Measurements from ENCODE around the gene GNAQ. TPM values are rescaled to one million over a fixed set of nuclear protein-coding genes. Genes with fewer than 3 reads are reported as not detected.

Gene GNAQ
- total RNA-seq, 1 experiment from 2014 or later = 34.1 TPM

DNA sequence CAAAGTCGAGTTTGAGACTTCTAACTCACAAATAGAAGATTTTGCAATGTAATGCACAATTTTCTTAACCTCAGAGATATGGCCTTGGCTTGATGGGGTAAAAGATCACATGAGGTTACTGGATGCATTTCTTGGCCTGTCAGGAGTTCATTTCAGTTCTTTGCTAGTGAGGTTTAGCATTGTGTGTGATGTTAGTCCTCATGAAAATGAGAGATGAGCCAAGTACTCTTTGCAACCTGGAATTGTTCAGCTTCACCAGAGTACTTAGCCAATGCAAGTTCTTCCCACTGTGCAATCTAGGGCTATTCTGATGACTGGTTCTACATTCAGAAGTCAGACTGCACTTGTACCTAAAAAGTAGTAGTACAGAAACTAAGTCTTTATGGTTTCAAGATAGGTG, 24.9 kb downstream of the GNAQ start:
- Mint-ChIP-seq H3K4me1 (ENCODE audit: low read depth, unreplicated experiment) (peaks cover 19% of the 10 kb centered on the region), H3K4me3 (ENCODE audit: low read depth, unreplicated experiment) (no peak overlapping the region), H3K36me3 (ENCODE audit: insufficient read depth, unreplicated experiment) (no peaks in the 10 kb centered on the region), H3K27ac (ENCODE audit: unreplicated experiment) (no peak overlapping the region), H3K27me3 (ENCODE audit: unreplicated experiment) (no peaks in the 10 kb centered on the region), H3K9me3 (ENCODE audit: low read depth, unreplicated experiment) (no peaks in the 10 kb centered on the region)
- DNase-seq = no peak
- no TSS peak for BruUV-seq (replicated peaks)
- intact Hi-C loops (cut with micrococcal nuclease; ENCODE audit: unreplicated experiment) = no loop called here
- TF ChIP-seq, protein P1, sequence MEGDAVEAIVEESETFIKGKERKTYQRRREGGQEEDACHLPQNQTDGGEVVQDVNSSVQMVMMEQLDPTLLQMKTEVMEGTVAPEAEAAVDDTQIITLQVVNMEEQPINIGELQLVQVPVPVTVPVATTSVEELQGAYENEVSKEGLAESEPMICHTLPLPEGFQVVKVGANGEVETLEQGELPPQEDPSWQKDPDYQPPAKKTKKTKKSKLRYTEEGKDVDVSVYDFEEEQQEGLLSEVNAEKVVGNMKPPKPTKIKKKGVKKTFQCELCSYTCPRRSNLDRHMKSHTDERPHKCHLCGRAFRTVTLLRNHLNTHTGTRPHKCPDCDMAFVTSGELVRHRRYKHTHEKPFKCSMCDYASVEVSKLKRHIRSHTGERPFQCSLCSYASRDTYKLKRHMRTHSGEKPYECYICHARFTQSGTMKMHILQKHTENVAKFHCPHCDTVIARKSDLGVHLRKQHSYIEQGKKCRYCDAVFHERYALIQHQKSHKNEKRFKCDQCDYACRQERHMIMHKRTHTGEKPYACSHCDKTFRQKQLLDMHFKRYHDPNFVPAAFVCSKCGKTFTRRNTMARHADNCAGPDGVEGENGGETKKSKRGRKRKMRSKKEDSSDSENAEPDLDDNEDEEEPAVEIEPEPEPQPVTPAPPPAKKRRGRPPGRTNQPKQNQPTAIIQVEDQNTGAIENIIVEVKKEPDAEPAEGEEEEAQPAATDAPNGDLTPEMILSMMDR (IDR thresholded peaks at IDR 0.05; ENCODE audit: unreplicated experiment) = no peak
- CTCF ChIA-PET = interaction anchor here (0.5 kb wide), 1 partner anchor 829 kb away, joined by 3 read pairs; the partner anchor contains the start of gene VPS13A

DNA sequence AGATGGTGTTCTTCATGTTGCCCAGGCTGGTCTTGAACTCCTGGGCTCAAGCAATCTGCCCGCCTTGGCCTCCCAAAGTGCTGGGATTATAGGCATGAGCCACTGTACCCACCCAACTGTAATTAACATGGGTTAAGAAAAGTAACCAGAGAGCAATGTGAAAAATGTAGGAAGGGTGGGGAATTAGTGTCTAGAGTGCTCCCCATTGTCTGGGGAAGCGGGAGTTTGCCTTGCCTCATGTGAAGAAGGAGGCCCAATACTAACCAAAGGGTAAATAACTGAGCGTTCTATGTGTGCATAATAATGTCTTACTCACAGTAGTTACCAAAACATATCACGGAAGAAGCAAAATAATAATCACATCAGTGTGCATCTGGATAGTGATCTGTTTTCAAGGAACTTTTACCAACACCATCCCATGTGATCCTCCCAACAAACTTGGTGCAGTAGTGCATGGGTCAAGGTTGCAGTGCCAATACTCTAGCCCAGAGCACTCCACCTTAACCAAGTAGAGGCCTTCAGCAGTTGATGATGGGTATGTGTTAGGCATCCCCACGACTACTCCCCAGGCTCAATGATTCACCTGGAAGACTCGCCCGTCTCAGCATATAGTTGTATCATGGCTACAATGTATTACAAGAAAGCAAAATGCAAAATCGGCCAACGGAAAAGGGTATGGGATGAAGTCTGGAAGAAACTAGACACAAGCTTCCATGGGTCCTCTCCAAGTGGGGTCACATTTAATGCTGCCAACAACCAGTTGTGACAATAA, 26.2 kb downstream of the GNAQ start:
- no peak for DNase-seq
- Mint-ChIP-seq H3K4me1 (ENCODE audit: low read depth, unreplicated experiment) (peaks cover 19% of the 10 kb centered on the region), H3K27ac (ENCODE audit: unreplicated experiment) (no peak overlapping the region), H3K4me3 (ENCODE audit: low read depth, unreplicated experiment) (no peak overlapping the region), H3K36me3 (ENCODE audit: insufficient read depth, unreplicated experiment) (no peaks in the 10 kb centered on the region), H3K9me3 (ENCODE audit: low read depth, unreplicated experiment) (no peaks in the 10 kb centered on the region), H3K27me3 (ENCODE audit: unreplicated experiment) (no peaks in the 10 kb centered on the region)
- intact Hi-C loops (cut with micrococcal nuclease; ENCODE audit: unreplicated experiment) = no loop called here
- no TSS peak for BruUV-seq (replicated peaks)
- CTCF ChIA-PET = no interaction called here
- TF ChIP-seq, protein P1 (IDR thresholded peaks at IDR 0.05; ENCODE audit: unreplicated experiment) = no peak

DNA sequence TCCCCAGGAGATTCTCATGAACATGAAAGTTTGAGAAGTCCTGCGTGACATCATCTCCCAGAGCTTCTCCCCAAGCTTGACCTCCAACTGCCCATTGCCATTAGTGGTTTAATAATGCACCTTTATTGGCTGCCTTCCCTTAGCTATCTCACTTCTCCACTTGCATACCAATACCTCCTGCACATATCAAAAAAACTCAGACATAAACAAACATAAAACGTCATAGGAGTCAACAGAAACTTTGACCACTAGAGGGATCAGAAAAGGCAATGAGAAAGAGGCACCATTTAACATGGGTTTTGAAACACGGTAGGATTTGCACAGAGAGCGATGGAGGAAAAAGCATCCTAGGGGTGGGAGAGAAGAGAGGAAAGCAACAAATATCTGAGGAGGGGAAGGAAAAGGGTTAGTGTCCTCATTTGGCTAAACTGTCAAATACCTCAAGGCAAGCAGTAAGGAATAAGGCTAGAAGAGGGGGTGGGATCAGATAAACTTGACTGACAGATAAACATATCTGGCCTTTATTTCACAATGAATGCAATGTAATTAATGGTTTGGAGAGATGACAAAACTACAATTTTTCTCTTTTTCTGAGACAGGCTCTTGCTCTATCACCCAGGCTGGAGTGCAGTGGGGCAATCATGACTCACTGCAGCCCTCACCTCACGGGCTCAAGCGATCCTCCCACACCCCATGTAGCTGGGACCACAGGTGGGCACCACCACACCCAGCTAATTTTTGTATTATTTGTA, 27.0 kb downstream of the GNAQ start:
- no peaks in the 10 kb centered on the region for H3K36me3 Mint-ChIP-seq (ENCODE audit: insufficient read depth, unreplicated experiment)
- H3K4me1 Mint-ChIP-seq (ENCODE audit: low read depth, unreplicated experiment) = peaks cover 19% of the 10 kb centered on the region
- no peaks in the 10 kb centered on the region for H3K9me3 Mint-ChIP-seq (ENCODE audit: low read depth, unreplicated experiment)
- no TSS peak for BruUV-seq (replicated peaks)
- TF ChIP-seq, protein P1 (IDR thresholded peaks at IDR 0.05; ENCODE audit: unreplicated experiment) = no peak
- intact Hi-C loops (cut with micrococcal nuclease; ENCODE audit: unreplicated experiment) = no loop called here
- DNase-seq = peak; percentile 31
- H3K27me3 Mint-ChIP-seq (ENCODE audit: unreplicated experiment) = no peaks in the 10 kb centered on the region
- H3K27ac Mint-ChIP-seq (ENCODE audit: unreplicated experiment) = peak overlapping the region; percentile 31
- H3K4me3 Mint-ChIP-seq (ENCODE audit: low read depth, unreplicated experiment) = peak overlapping the region; percentile 18
- CTCF ChIA-PET = interaction anchor here (0.7 to 1.0 kb wide), 4 partner anchors 27 to 165 kb away, joined by 3 to 6 read pairs (median 4); no protein-coding TSS in a partner anchor

DNA sequence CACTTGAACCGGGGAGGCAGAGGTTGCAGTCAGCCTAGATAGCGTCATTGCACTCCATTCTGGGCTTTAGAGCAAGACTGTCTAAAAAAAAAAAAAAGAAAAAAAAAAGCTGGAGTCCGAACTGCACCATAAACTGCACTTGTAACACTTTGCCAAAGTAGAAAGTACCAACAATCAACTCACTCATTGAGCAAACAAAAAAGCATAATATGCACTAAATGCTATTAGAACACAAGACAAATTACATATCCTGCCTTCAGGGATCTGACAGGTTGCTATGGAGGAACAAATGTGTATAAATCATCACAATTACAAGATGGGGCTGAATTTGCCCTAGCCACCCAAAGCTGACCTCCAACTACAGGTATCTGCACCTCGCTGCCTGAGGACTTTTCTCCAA, 27.9 kb downstream of the GNAQ start:
- H3K27ac Mint-ChIP-seq (ENCODE audit: unreplicated experiment) = no peak overlapping the region
- intact Hi-C loops (cut with micrococcal nuclease; ENCODE audit: unreplicated experiment) = no loop called here
- H3K36me3 Mint-ChIP-seq (ENCODE audit: insufficient read depth, unreplicated experiment) = no peaks in the 10 kb centered on the region
- no TSS peak for BruUV-seq (replicated peaks)
- no peak for DNase-seq
- H3K9me3 Mint-ChIP-seq (ENCODE audit: low read depth, unreplicated experiment) = no peaks in the 10 kb centered on the region
- H3K27me3 Mint-ChIP-seq (ENCODE audit: unreplicated experiment) = no peaks in the 10 kb centered on the region
- no peak overlapping the region for H3K4me3 Mint-ChIP-seq (ENCODE audit: low read depth, unreplicated experiment)
- CTCF ChIA-PET = interaction anchor here (0.7 to 1.0 kb wide), 2 partner anchors 26 to 32 kb away, joined by 3 read pairs; no protein-coding TSS in a partner anchor
- TF ChIP-seq, protein P1 (IDR thresholded peaks at IDR 0.05; ENCODE audit: unreplicated experiment) = no peak
- peaks cover 19% of the 10 kb centered on the region for H3K4me1 Mint-ChIP-seq (ENCODE audit: low read depth, unreplicated experiment)
